ENCODE data around the gene PIP.
"Not testable (repeated sequence)": the region's sequence is repeated elsewhere in the genome, so short reads cannot be mapped to it uniquely, and the experiment has no call there.

GRCh38 chr7:143108019-143108418, 23.9 kb upstream of the PIP start:
- TF ChIP-seq, protein P1, sequence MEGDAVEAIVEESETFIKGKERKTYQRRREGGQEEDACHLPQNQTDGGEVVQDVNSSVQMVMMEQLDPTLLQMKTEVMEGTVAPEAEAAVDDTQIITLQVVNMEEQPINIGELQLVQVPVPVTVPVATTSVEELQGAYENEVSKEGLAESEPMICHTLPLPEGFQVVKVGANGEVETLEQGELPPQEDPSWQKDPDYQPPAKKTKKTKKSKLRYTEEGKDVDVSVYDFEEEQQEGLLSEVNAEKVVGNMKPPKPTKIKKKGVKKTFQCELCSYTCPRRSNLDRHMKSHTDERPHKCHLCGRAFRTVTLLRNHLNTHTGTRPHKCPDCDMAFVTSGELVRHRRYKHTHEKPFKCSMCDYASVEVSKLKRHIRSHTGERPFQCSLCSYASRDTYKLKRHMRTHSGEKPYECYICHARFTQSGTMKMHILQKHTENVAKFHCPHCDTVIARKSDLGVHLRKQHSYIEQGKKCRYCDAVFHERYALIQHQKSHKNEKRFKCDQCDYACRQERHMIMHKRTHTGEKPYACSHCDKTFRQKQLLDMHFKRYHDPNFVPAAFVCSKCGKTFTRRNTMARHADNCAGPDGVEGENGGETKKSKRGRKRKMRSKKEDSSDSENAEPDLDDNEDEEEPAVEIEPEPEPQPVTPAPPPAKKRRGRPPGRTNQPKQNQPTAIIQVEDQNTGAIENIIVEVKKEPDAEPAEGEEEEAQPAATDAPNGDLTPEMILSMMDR (IDR thresholded peaks at IDR 0.05), result not testable (repeated sequence)
- not testable (repeated sequence) for TF ChIP-seq POLR2A (IDR thresholded peaks at IDR 0.05)
